H1 (cell line): ENCODE measurements around the gene CLIC3. TPM values are rescaled to one million over a fixed set of nuclear protein-coding genes. Genes with fewer than 3 reads are reported as not detected.

Experiments used
- CBX5 ChIP-seq: fragments of 300-800, 300-1000 bp; sonication (generic); IDR thresholded peaks from 2 replicates; pipeline ENCODE4 v1.7.1; 2016; ENCODE audit warnings: antibody characterized with exemption, low read length, low read depth
- CTBP2 ChIP-seq: IDR thresholded peaks from 2 replicates; pipeline ENCODE4 v1.7.0; 2011; ENCODE audit warnings: borderline replicate concordance, mild to moderate bottlenecking, moderate library complexity, mixed read lengths, low read length; ENCODE audit not compliant: insufficient read depth, insufficient read length
- NANOG ChIP-seq: IDR thresholded peaks from 2 replicates; pipeline ENCODE4 v1.6.1; 2011; ENCODE audit warnings: low read length, low read depth, mild to moderate bottlenecking, inconsistent platforms; ENCODE audit not compliant: insufficient read depth, poor library complexity, severe bottlenecking
- POLR2A ChIP-seq, 2 experiments: IDR thresholded peaks; 1 replicate in 1 of 2; 2 replicates in 1 of 2; pipeline ENCODE4 v1.6.1; 2011; ENCODE audit warnings: low read depth in 2 of 2, low read length in 2 of 2, mild to moderate bottlenecking in 2 of 2; ENCODE audit errors: control extremely low read depth in 1 of 2
- RFX5 ChIP-seq: IDR thresholded peaks from 2 replicates; pipeline ENCODE4 v1.6.1; 2011; ENCODE audit warnings: low read depth, low read length, improper control_type of control experiment, borderline replicate concordance
- SIRT6 ChIP-seq: IDR thresholded peaks from one replicate; pipeline ENCODE4 v1.7.1; 2012; ENCODE audit warnings: low read length, inconsistent platforms
- SRF ChIP-seq: IDR thresholded peaks from 2 replicates; pipeline ENCODE4 v1.6.1; 2011; ENCODE audit warnings: mild to moderate bottlenecking, low read depth, low read length, moderate library complexity
- polyA plus RNA-seq, 7 experiments: library from polyadenylated mRNA; depleted of rRNA in 3 of 7; stranded (reverse) in 5 of 7; unstranded in 2 of 7; fragments of >200 nt in 5 of 7; fragments of 200-250 nt in 2 of 7; gene quantifications; 1 replicate in 5 of 7; 2 replicates in 1 of 7; 4 replicates in 1 of 7; pipeline versions ENCODE4 v1.2.1 to v1.2.3, GENCODE V29; 2011 to 2013; ENCODE audit warnings: missing spikeins in 2 of 7, mixed read lengths in 2 of 7
- total RNA-seq: library from RNA; stranded (reverse); fragmentation: NEBNext Ultra II Directional; extraction: Animal tissue kit (Norgen Biotek cat#: 25700); gene quantifications from 2 replicates; pipeline ENCODE4 v1.2.1, GENCODE V29; 2021

CLIC3 gene
- total and polyA plus RNA-seq, 2 of the 8 experiments (the other 6 are each of a cell fraction or from before 2014, with no cell fraction given), result 0.12 TPM; not detected in 1

GRCh38 chr9:136945333-136946227 lies 50.8 kb downstream of the CLIC3 start (continued):
- TF ChIP-seq SIRT6 (no peak), RFX5 (no peak), NANOG (no peak), POLR2A (IDR thresholded peaks at IDR 0.05; ENCODE audit: control extremely low read depth in 1 of 2, low read depth in 2 of 2, low read length in 2 of 2) (no peak), CTBP2 (no peak), SRF (no peak), CBX5 (no peak)
- TF ChIP-seq, all 59 proteins: peak for 0

Other genes with a start within 250 kb of the CLIC3 start
Only the 30 nearest of the 38 such genes appear.
- 50.6 and 51.1 TPM in 2 replicates for gene TMEM141, start 205.2 kb downstream of the CLIC3 start, total RNA-seq
- 137 and 140 TPM in 2 replicates for gene TMEM141, start 205.2 kb downstream of the CLIC3 start, polyA plus RNA-seq (2011; rRNA removed)
- gene CCDC183, start 200.2 kb downstream of the CLIC3 start, total RNA-seq, result 0.78 and 1.6 TPM in 2 replicates
- 0.51 and 1.1 TPM in 2 replicates for gene CCDC183, start 200.2 kb downstream of the CLIC3 start, polyA plus RNA-seq (2011; rRNA removed)
- gene RABL6, start 188.6 kb downstream of the CLIC3 start, total RNA-seq, result 129 and 130 TPM in 2 replicates
- 70.1 and 98.6 TPM in 2 replicates for gene RABL6, start 188.6 kb downstream of the CLIC3 start, polyA plus RNA-seq (2011; rRNA removed)
- gene AJM1, start 154.1 kb downstream of the CLIC3 start, total RNA-seq, result 0.86 and 0.97 TPM in 2 replicates
- gene AJM1, start 154.1 kb downstream of the CLIC3 start, polyA plus RNA-seq (2011; rRNA removed), result 0.12 and 0.33 TPM in 2 replicates
- 109 and 111 TPM in 2 replicates for gene PHPT1, start 147.2 kb downstream of the CLIC3 start, total RNA-seq
- gene PHPT1, start 147.2 kb downstream of the CLIC3 start, polyA plus RNA-seq (2011; rRNA removed), result 226 and 246 TPM in 2 replicates
- 4.5 TPM in 2 replicates for gene MAMDC4, start 144.2 kb downstream of the CLIC3 start, total RNA-seq
- gene MAMDC4, start 144.2 kb downstream of the CLIC3 start, polyA plus RNA-seq (2011; rRNA removed), result 3.1 and 6.6 TPM in 2 replicates
- 337 and 338 TPM in 2 replicates for gene EDF1, start 130.3 kb downstream of the CLIC3 start, total RNA-seq
- 297 and 298 TPM in 2 replicates for gene EDF1, start 130.3 kb downstream of the CLIC3 start, polyA plus RNA-seq (2011; rRNA removed)
- 50.2 and 50.5 TPM in 2 replicates for gene TRAF2, start 110.1 kb downstream of the CLIC3 start, total RNA-seq
- gene TRAF2, start 110.1 kb downstream of the CLIC3 start, polyA plus RNA-seq (2011; rRNA removed), result 26.9 and 39.3 TPM in 2 replicates
- 49.0 and 49.5 TPM in 2 replicates for gene FBXW5, start 51.8 kb downstream of the CLIC3 start, total RNA-seq
- 71.0 and 93.6 TPM in 2 replicates for gene FBXW5, start 51.8 kb downstream of the CLIC3 start, polyA plus RNA-seq (2011; rRNA removed)
- gene C8G, start 51.3 kb downstream of the CLIC3 start, total RNA-seq, result 0.80 TPM in 1 of 2 replicates, not detected in the other
- 0.62 and 1.8 TPM in 2 replicates for gene C8G, start 51.3 kb downstream of the CLIC3 start, polyA plus RNA-seq (2011; rRNA removed)
- 1.5 and 1.7 TPM in 2 replicates for gene LCN12, start 44.3 kb downstream of the CLIC3 start, total RNA-seq
- gene LCN12, start 44.3 kb downstream of the CLIC3 start, polyA plus RNA-seq (2011; rRNA removed), result 1.1 and 2.1 TPM in 2 replicates
- gene PTGDS, start 19.1 kb downstream of the CLIC3 start, total RNA-seq, result 2.2 and 2.3 TPM in 2 replicates
- 1.7 and 2.5 TPM in 2 replicates for gene PTGDS, start 19.1 kb downstream of the CLIC3 start, polyA plus RNA-seq (2011; rRNA removed)
- gene LCNL1, start 13.6 kb downstream of the CLIC3 start, total RNA-seq, result 0.15 TPM in 1 of 2 replicates, not detected in the other
- 0.11 and 0.35 TPM in 2 replicates for gene LCNL1, start 13.6 kb downstream of the CLIC3 start, polyA plus RNA-seq (2011; rRNA removed)
- 40.8 and 43.4 TPM in 2 replicates for gene PAXX, start 4.1 kb downstream of the CLIC3 start, total RNA-seq
- gene PAXX, start 4.1 kb downstream of the CLIC3 start, polyA plus RNA-seq (2011; rRNA removed), result 45.9 and 56.8 TPM in 2 replicates
- gene ABCA2, start 31.7 kb upstream of the CLIC3 start, total RNA-seq, result 12.5 and 15.2 TPM in 2 replicates
- gene ABCA2, start 31.7 kb upstream of the CLIC3 start, polyA plus RNA-seq (2011; rRNA removed), result 14.3 and 21.9 TPM in 2 replicates
- gene FUT7, start 35.5 kb upstream of the CLIC3 start, total RNA-seq, result not detected in 2 replicates
- gene FUT7, start 35.5 kb upstream of the CLIC3 start, polyA plus RNA-seq (2011; rRNA removed), result not detected in 2 replicates
- gene NPDC1, start 49.6 kb upstream of the CLIC3 start, total RNA-seq, result 41.9 and 44.1 TPM in 2 replicates
- gene NPDC1, start 49.6 kb upstream of the CLIC3 start, polyA plus RNA-seq (2011; rRNA removed), result 26.2 and 43.6 TPM in 2 replicates
- gene ENTPD2, start 57.5 kb upstream of the CLIC3 start, total RNA-seq, result 3.2 and 3.8 TPM in 2 replicates
- 0.65 and 1.9 TPM in 2 replicates for gene ENTPD2, start 57.5 kb upstream of the CLIC3 start, polyA plus RNA-seq (2011; rRNA removed)
- gene SAPCD2, start 74.0 kb upstream of the CLIC3 start, total RNA-seq, result 30.3 and 32.1 TPM in 2 replicates
- 12.7 and 17.3 TPM in 2 replicates for gene SAPCD2, start 74.0 kb upstream of the CLIC3 start, polyA plus RNA-seq (2011; rRNA removed)
- 5.4 and 5.5 TPM in 2 replicates for gene UAP1L1, start 80.9 kb upstream of the CLIC3 start, total RNA-seq
- gene UAP1L1, start 80.9 kb upstream of the CLIC3 start, polyA plus RNA-seq (2011; rRNA removed), result 2.0 and 3.5 TPM in 2 replicates
- gene MAN1B1, start 90.4 kb upstream of the CLIC3 start, total RNA-seq, result 35.1 and 36.3 TPM in 2 replicates
- gene MAN1B1, start 90.4 kb upstream of the CLIC3 start, polyA plus RNA-seq (2011; rRNA removed), result 33.7 and 36.5 TPM in 2 replicates
- gene DPP7, start 118.2 kb upstream of the CLIC3 start, total RNA-seq, result 21.2 and 21.5 TPM in 2 replicates
- 26.8 and 34.7 TPM in 2 replicates for gene DPP7, start 118.2 kb upstream of the CLIC3 start, polyA plus RNA-seq (2011; rRNA removed)
- gene GRIN1, start 142.6 kb upstream of the CLIC3 start, total RNA-seq, result 2.1 TPM in 2 replicates
- 0.48 and 1.3 TPM in 2 replicates for gene GRIN1, start 142.6 kb upstream of the CLIC3 start, polyA plus RNA-seq (2011; rRNA removed)
- 0.34 and 0.36 TPM in 2 replicates for gene LRRC26, start 173.5 kb upstream of the CLIC3 start, total RNA-seq
- 0.85 and 1.0 TPM in 2 replicates for gene LRRC26, start 173.5 kb upstream of the CLIC3 start, polyA plus RNA-seq (2011; rRNA removed)
- not detected in 2 replicates for gene TMEM210, start 175.5 kb upstream of the CLIC3 start, total RNA-seq
- not detected in 2 replicates for gene TMEM210, start 175.5 kb upstream of the CLIC3 start, polyA plus RNA-seq (2011; rRNA removed)
- gene ANAPC2, start 192.0 kb upstream of the CLIC3 start, total RNA-seq, result 37.7 and 41.9 TPM in 2 replicates
- 30.2 and 44.3 TPM in 2 replicates for gene ANAPC2, start 192.0 kb upstream of the CLIC3 start, polyA plus RNA-seq (2011; rRNA removed)
- gene SSNA1, start 192.1 kb upstream of the CLIC3 start, total RNA-seq, result 87.3 and 91.3 TPM in 2 replicates
- 157 and 182 TPM in 2 replicates for gene SSNA1, start 192.1 kb upstream of the CLIC3 start, polyA plus RNA-seq (2011; rRNA removed)
- gene TPRN, start 204.2 kb upstream of the CLIC3 start, total RNA-seq, result 23.2 and 27.2 TPM in 2 replicates
- gene TPRN, start 204.2 kb upstream of the CLIC3 start, polyA plus RNA-seq (2011; rRNA removed), result 9.7 and 14.9 TPM in 2 replicates
- 44.1 and 44.2 TPM in 2 replicates for gene TMEM203, start 209.1 kb upstream of the CLIC3 start, total RNA-seq
- gene TMEM203, start 209.1 kb upstream of the CLIC3 start, polyA plus RNA-seq (2011; rRNA removed), result 57.1 and 67.1 TPM in 2 replicates
- 32.3 and 33.2 TPM in 2 replicates for gene NDOR1, start 209.1 kb upstream of the CLIC3 start, total RNA-seq
- 25.7 and 42.4 TPM in 2 replicates for gene NDOR1, start 209.1 kb upstream of the CLIC3 start, polyA plus RNA-seq (2011; rRNA removed)